GM21515 (cell line): Measurements from ENCODE around the gene CYB561D2.
"Not testable (repeated sequence)": the region's sequence is repeated elsewhere in the genome, so short reads cannot be mapped to it uniquely, and the experiment has no call there.

Experiments
- ATAC-seq: cut with Tn5 transposase; IDR thresholded peaks from one replicate; pipeline ENCODE4 v1.9.1; 2021; ENCODE audit not compliant: unreplicated experiment

CYB561D2 gene

GRCh38 chr3:50350527-50351322 lies at the start of gene CYB561D2, which contains the start of gene NPRL2:
Gene CYB561D2 (plus strand): TSS chr3:50350862. CDS start chr3:50351434, 572 bp downstream.
Gene NPRL2 (minus strand): TSS chr3:50350775. CDS start chr3:50350652, 123 bp downstream.
- peak; percentile 77 for ATAC-seq

GRCh38 chr3:50302095-50303012 lies 48.3 kb upstream of the CYB561D2 start:
- no peak for ATAC-seq

DNA sequence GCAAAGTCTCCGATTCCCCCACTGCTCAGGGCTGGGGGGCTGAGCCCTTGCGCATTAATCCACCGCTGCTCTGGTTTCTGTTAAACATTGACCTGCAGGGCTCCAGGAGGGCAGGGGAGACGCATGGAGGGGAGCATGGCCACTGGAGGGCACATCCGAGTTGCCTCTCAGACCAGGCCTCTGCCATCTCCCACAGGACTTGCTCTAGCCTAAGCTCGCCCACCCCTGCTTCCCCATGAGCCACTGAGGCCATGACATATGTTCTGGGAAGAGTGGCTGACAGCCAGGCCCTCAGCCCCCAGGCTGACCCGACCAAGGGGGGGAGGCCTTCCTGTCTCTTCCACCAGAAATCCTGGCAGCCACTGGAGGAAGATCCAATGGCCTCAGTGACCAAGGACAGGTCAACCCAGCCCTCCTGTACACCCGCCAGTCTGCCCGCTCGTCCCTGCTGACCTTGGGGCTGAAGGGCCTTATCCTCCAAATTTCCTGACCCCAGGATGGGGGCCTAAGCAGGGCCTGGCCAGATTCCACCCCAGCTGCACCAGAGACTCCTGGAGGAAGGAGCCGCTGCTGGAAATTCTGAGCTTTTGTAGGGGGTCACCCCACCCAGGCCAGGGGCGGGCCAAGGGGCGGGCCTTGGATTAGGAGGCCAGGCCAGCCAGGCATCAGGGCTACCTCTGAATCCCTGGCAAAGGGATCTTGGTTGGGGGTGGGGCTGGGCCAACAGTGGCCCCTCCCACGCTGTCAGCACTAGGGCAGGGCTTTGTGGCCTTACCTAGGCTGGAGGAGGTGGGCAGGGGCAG lies 47.4 kb upstream of the CYB561D2 start, which contains the start of gene HYAL1:
TSS of gene HYAL1 (minus strand) at position 562 of the 803 bp plus-strand sequence. CDS start 618 bp downstream, outside the sequence.
- ATAC-seq: no peak

DNA sequence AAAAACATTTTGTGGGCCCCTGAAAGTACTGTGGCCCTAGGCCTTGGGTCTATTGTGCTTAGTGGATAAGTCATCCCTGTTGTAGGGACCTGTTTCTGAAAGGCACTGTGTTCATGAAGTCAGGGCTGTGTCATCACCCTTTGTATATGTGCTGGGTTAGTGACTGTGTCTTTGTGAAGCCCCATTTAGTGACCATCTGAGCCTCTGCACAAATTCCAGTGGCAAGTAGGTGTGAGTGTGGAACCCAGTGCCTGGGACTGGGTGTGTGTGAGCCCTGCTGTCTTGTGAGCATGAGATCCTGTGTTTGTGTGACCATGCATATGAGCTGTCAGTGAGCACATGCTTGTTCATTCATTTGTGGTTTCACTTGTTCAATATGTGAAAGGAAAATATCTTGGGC lies 46.1 kb upstream of the CYB561D2 start:
- ATAC-seq: no peak

DNA sequence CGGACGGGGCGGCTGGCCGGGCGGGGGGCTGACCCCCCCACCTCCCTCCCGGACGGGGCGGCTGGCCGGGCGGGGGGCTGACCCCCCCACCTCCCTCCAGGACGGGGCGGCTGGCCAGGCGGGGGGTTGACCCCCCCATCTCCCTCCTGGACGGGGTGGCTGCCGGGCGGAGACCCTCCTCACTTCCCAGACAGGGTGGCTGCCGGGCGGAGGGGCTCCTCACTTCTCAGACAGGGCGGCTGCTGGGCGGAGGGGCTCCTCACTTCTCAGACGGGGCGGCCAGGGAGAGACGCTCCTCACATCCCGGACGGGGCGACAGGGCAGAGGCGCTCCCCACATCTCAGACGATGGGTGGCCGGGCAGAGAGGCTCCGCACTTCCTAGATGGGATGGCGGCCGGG lies 38.6 kb upstream of the CYB561D2 start:
- ATAC-seq: not testable (repeated sequence)

- no peak for ATAC-seq
These were observed 36.3 kb upstream of the CYB561D2 start for GRCh38 chr3:50314342-50314741.

- ATAC-seq: no peak
These were observed 35.8 kb upstream of the CYB561D2 start for GRCh38 chr3:50314816-50315215.

DNA sequence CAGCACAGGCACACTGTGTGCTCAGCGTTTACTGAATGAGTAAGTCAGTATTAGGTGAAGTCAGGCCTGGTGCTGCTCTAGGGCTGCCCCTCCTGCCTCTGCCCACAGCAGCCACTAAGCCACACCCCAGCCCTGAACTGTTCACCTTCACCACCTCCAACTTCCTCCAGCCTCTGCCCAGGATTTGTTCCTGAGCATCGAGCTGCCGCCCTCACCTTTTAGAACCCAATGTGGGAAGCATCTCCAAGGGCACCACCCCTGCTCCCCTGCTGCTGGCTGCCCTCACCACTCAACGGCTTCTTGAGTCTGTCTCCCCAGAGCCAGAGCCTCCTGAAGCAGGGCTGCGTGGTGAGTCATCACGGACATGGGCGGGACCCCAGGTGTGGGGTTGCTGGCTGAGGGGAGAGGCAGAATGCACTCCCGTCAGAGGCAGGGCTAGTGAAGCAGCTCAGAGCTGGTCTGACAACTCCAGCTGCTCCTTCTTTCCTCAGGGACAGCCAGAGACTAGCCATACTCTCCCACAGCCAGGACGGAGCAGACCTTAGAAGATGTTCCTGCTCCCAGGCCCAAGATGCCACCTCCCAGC lies 33.9 kb upstream of the CYB561D2 start:
- ATAC-seq: no peak

DNA sequence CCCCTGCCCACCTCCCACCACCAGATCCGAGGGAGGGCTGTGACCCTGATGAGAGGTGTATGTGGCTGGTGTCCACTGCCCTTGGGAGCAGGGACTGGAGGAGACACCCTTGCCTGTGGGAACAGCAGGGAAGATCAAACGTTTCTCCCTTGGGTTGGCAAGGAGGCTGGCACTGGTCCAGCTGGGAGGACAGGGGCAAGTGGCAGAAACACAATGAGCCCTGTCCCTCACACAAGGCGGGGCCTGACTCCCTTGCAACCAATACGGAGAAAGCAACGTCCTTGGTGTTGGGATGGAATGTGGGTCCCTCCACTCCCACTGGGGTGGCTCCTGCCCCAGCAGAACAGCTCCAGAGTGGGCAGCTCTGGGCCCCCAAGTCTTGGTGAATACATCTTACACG lies 33.4 kb upstream of the CYB561D2 start:
- no peak for ATAC-seq

GRCh38 chr3:50318163-50318562 lies 32.5 kb upstream of the CYB561D2 start:
- ATAC-seq: no peak

GRCh38 chr3:50318615-50319014 lies 32.0 kb upstream of the CYB561D2 start:
- no peak for ATAC-seq

DNA sequence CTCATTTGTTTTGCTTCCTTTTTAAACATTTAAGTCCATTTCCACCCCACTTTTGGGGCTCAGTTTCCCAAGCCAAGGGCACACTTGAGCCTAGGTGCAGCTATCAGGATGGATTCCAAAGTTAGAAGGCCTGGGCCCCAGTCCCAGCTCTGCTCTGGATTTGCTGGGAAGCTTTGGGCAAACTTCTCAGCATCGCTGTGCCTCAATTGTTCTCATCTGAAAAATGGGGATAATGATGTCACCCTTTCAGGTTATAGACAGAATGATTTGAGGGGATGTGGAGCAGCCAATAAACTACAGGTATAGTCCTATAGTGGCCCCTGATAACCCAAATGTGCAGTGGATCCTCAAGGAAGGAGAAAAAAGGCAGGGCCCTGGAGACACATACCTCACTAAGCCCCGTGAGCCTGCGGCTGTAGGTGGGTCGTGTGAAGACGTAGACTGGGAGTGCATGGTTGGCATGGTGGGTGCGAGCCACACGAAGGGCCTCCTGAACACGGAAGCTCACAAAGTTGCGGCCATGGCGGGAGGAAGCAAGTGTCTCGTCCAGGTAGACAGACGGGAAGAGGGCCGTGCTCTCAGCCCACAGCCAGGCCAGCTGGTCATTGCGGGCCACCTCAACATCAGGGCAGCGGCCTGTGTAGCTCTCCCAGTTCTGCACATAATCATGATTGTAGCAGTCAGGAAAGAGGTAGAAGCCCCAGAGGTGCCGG lies 31.3 kb upstream of the CYB561D2 start:
- no peak for ATAC-seq

DNA sequence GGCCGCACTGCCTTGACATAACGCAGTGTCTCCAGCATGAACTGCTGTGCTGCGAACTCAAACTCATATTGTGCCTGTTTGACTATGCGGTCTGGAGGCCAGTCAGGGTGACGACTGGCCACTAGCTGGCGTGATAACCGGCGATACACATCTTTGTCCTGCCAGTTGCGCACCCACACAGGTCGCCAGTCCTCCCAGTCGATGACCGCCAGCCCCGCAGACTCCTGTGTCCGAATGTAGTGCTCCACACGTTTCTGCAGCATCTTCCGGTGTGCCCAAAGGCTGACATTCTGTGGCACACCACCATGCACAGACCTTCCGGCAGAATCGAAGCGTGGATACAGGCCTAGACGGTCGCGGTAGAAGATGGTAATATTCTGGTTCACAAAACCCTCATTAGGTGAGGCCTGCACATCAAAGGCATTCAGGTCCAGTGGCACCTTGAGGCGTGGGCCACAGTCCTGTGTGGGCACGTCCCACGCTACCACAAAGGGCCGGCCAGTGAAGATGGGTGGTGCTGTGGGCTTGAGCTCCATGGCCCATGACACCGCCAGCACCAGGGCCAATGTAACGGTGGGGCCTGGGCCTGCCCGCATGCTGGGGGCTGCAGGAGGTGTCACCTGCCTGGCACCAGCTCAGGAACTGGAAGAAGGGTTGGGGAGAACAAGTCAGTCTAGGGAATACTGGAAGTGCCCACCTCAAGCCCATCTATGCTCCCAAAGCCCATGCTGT lies 30.6 kb upstream of the CYB561D2 start:
- no peak for ATAC-seq

- ATAC-seq: peak; percentile 51
These were observed 29.8 kb upstream of the CYB561D2 start for GRCh38 chr3:50320853-50321335.

- peak; percentile 70 for ATAC-seq
These were observed 29.1 kb upstream of the CYB561D2 start for GRCh38 chr3:50321336-50322114.

DNA sequence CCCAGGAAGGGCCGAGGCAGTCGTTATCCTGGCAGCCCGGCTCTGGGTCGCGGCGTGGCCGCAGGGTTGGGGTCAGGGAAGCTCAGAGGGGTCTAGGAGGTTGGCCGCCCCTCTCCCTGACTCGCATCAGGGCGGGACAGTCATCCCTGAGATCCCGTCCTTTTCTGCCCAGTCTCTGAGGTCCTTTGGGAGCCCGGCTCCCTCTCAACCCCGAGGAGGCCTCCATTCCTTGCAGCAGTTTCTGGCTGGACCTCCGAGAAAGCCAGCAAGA lies 28.6 kb upstream of the CYB561D2 start:
- no peak for ATAC-seq

DNA sequence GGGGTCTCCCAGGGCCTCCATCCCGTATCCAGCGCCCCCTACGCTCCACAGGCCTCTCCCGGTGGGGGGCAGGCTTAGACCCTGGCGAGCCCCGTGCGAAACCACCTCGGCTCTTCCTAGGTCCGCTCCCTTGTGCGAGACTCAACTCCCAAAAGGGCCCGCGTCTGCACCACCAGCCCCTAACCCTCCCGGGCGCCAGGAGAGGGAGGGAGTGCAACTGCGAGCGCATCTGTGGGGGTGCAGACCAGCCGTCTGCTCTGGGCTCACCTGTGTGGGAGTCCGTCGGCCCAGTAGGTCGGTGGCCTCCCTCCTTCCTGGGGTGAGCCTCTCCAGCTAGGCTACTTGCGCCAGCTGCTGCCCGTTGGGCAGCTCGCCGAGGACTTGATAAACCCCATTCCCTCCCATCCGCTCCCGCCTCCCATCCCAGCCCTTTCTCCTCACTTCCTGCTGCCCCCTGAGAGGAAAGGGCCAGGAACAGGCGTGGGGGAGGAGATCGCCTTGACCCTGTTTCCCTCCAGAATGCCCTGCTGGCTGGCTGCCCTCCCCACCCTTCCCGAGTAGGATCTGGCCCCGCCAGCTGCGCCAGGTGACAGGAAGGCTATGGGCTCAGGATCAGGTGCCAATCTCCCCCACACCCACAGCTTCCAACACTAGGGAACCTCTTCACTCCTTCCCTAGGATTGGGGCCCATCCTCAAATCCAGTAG lies 28.1 kb upstream of the CYB561D2 start, which contains the start of gene HYAL2:
TSS of gene HYAL2 (minus strand) at position 360 of the 706 bp plus-strand sequence. CDS start 2,256 bp downstream, outside the sequence.
- ATAC-seq: no peak
